ENCODE data around the gene RNF141.

The RNF141 gene

DNA sequence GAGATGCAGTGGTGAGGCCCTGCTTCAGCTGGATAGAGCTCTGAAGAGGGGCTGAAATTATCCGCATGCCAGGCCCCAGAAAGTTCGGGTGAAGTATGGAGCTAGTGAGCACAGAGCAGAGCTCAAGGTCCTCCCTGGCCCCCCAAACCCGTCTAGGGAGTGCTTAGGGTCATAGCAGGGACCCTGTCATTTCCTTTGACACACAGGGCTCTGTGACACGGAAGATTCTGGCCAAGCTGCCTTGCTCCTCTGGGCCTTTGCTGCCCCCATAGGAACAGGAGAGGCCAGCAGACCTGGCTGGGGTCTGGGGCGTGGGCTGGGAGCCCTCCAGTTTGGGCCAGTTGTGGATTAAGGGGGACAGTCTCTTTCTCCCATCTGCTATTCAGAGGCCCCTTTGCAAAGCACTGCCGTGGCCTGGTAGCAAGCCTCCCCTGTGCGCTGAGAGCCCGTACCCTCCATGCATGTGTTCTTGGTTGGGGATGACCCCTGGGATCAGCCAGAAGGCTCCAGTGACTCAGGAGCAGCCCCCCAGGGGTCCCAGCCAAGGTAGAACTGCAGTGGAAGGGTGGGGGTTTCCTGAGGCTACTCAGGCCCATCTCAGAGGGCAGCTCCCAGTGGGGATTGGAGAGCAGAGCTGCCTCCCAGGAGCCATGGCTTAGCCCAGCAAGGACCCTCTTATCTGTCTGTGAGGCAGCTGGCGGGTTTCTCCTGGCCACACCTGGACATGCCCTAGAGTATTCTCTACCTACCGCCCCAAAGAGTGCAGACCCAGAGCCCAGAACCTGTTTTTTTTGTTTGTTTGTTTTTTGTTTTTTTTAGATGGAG lies 42.3 kb downstream of the RNF141 start:
- Histone ChIP-seq H3K4me3 (no peak overlapping the region), H3K9ac (ENCODE audit: insufficient read length) (no peak overlapping the region), H3K36me3 (ENCODE audit: insufficient read depth, low read length) (no peaks in the 10 kb centered on the region), H3K9me3 (ENCODE audit: low read depth, low read length) (no peaks in the 10 kb centered on the region), H3K27ac (no peak overlapping the region)
- DNase-seq (ENCODE audit: low read depth, low spot score) = no peak
- no peak for TF ChIP-seq POLR2AphosphoS5 (IDR thresholded peaks at IDR 0.05; ENCODE audit: borderline replicate concordance, low read depth, low read length)
- no peak for TF ChIP-seq EZH2 (IDR thresholded peaks at IDR 0.05)
- TF ChIP-seq FOXP2 (optimal IDR thresholded peaks at IDR 0.05; ENCODE audit: control extremely low read depth, extremely low read length, insufficient read depth) = no peak

DNA sequence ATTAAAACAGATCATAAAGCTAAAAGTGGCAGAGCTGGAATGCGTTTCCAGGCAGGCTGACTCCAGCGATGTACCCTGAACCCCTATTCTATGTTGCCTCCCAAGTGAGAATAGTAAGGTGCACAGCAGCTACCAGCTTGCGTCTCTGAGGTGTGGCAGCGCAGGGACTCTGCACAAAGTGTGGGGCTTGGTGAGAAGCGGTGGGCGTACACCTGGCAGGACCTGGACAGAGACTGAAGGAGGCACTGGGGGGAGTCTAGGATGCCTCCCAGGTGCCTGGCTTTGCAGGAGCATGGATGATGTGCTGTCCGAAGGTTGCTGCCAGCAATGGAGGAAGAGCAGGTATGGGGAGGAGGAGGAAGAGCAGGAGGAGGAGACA lies 43.0 kb downstream of the RNF141 start:
- no peak for TF ChIP-seq FOXP2 (optimal IDR thresholded peaks at IDR 0.05; ENCODE audit: control extremely low read depth, extremely low read length, insufficient read depth)
- TF ChIP-seq EZH2 (IDR thresholded peaks at IDR 0.05) = no peak
- TF ChIP-seq POLR2AphosphoS5 (IDR thresholded peaks at IDR 0.05; ENCODE audit: borderline replicate concordance, low read depth, low read length) = no peak
- H3K27ac ChIP-seq = no peak overlapping the region
- H3K36me3 ChIP-seq (ENCODE audit: insufficient read depth, low read length) = no peaks in the 10 kb centered on the region
- H3K9me3 ChIP-seq (ENCODE audit: low read depth, low read length) = no peaks in the 10 kb centered on the region
- DNase-seq (ENCODE audit: low read depth, low spot score) = no peak
- no peak overlapping the region for H3K4me3 ChIP-seq
- no peak overlapping the region for H3K9ac ChIP-seq (ENCODE audit: insufficient read length)

DNA sequence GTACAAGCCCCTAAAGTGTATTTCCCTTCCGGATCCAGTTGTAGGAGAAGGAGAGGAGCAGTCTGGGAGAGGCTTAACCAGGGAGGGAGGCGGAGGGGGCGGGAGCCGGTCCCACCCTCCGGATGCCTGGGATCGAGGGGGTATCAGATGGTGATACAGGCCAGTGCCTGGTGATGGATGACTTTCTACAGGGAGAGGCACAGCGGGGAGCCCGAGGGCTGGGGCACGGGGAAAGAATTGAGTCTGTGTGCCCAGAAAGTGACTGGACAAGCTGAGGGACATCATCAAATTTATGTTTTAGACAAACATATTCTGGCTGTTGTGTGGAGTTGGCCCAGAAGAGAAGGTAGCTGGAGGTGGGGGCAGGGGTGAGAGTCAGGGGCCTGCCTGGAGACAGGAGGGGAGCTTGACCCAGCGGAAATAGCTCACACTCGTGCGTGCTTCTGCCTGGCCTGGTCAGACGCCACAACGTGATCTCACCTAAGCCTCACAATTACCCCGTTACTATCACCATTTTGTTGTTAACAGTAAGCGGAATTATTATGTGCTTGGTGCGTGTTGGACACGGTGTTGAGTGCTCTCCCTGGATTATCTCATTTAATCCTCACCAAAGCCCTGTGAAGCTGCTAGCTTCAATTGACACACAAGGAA lies 43.5 kb downstream of the RNF141 start:
- no peaks in the 10 kb centered on the region for H3K36me3 ChIP-seq (ENCODE audit: insufficient read depth, low read length)
- H3K4me3 ChIP-seq = no peak overlapping the region
- no peak for DNase-seq (ENCODE audit: low read depth, low spot score)
- no peak for TF ChIP-seq POLR2AphosphoS5 (IDR thresholded peaks at IDR 0.05; ENCODE audit: borderline replicate concordance, low read depth, low read length)
- no peak for TF ChIP-seq EZH2 (IDR thresholded peaks at IDR 0.05)
- no peak for TF ChIP-seq FOXP2 (optimal IDR thresholded peaks at IDR 0.05; ENCODE audit: control extremely low read depth, extremely low read length, insufficient read depth)
- H3K9ac ChIP-seq (ENCODE audit: insufficient read length) = no peak overlapping the region
- H3K27ac ChIP-seq = no peak overlapping the region
- H3K9me3 ChIP-seq (ENCODE audit: low read depth, low read length) = no peaks in the 10 kb centered on the region

DNA sequence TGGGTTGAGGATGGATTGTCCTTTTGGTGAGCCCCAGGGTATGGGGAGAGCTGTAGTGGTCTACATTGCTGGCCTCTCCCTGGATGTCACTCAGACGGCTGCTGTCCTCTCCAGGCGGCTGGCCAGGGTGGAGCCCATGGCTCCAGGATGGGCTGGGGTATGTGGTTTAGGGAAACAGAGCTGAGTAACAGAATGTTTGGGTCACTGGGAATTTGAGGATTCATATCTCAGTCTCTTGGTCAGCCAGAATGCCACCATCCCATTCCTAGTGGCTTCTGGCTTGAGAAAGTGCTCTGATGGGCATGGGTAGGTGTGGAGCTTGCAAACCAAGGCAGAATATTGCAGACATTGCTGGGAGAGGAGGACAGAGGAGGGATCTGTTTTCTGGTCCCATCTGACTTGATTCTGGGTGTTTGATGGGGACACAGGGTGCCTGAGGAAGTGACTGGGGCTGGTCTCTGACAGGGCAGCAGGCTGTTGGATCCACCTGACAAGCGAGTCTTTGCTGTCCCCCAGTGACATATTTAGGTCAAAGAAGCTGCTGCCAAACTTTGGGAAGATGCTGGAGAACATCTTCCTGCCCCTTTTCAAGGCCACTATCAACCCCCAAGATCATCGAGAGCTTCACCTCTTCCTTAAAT lies 44.6 kb downstream of the RNF141 start:
- H3K36me3 ChIP-seq (ENCODE audit: insufficient read depth, low read length) = no peaks in the 10 kb centered on the region
- H3K9ac ChIP-seq (ENCODE audit: insufficient read length) = no peak overlapping the region
- H3K27ac ChIP-seq = no peak overlapping the region
- no peak for DNase-seq (ENCODE audit: low read depth, low spot score)
- H3K9me3 ChIP-seq (ENCODE audit: low read depth, low read length) = no peaks in the 10 kb centered on the region
- TF ChIP-seq FOXP2 (optimal IDR thresholded peaks at IDR 0.05; ENCODE audit: control extremely low read depth, extremely low read length, insufficient read depth) (no peak), EZH2 (IDR thresholded peaks at IDR 0.05) (no peak), POLR2AphosphoS5 (IDR thresholded peaks at IDR 0.05; ENCODE audit: borderline replicate concordance, low read depth, low read length) (no peak)
- H3K4me3 ChIP-seq = no peak overlapping the region

DNA sequence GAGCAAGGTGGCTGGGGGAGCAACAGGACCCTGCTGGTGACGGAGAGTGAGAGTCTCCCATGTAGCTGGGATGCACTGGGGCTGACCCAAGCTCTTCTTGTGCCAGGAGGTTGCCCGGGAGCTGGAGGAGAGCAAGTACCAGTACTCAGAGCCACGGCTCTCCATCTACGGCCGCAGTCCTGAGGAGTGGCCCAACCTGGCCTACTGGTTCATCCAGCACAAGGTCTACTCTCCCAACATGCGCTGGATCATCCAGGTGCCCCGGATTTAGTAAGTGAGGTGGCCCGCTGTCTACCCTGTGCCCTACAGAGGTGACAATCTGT lies 45.6 kb downstream of the RNF141 start:
- DNase-seq (ENCODE audit: low read depth, low spot score) = no peak
- H3K36me3 ChIP-seq (ENCODE audit: insufficient read depth, low read length) = no peaks in the 10 kb centered on the region
- H3K4me3 ChIP-seq = no peak overlapping the region
- no peak overlapping the region for H3K9ac ChIP-seq (ENCODE audit: insufficient read length)
- H3K27ac ChIP-seq = no peak overlapping the region
- no peaks in the 10 kb centered on the region for H3K9me3 ChIP-seq (ENCODE audit: low read depth, low read length)
- TF ChIP-seq FOXP2 (optimal IDR thresholded peaks at IDR 0.05; ENCODE audit: control extremely low read depth, extremely low read length, insufficient read depth) (no peak), POLR2AphosphoS5 (IDR thresholded peaks at IDR 0.05; ENCODE audit: borderline replicate concordance, low read depth, low read length) (no peak), EZH2 (IDR thresholded peaks at IDR 0.05) (no peak)

DNA sequence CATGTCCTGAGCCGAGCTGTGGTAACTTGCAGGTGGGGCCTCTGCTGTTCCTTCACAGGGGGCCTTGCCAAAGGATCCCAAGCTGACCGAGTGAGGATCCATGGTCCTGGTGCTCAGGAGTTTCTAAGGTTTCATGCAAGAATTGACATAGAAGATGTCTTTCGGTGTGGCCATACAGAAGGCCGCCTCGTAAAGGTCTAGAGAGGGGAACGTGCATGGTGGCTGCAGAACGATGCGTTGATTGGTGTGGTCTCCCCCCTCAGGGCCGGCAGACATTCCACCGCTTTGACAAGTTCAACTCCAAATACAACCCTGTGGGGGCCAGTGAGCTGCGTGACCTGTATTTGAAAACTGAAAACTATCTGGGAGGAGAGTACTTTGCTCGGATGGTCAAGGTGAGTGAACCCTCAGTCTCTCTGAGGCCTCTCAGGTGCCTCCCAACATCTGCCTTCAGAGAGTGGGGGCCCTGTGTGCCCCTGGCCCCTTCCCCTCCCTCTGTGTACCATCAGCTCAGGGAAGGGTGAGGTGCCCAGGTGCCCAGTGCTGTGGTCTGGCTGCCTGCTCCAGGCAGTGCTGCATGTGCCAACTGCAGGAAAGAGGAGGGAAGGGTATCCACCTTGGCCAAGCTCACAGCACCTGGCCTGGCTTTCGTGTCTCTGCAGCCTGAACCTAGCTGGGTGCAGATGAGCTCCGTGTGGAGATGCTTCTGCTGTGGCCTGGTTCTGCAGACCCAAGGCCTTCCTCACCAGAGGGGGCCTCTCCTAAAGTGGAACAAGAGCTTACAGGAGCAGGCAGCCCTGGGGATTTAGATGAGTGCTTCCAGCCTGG lies 46.1 kb downstream of the RNF141 start:
- no peak overlapping the region for H3K9ac ChIP-seq (ENCODE audit: insufficient read length)
- TF ChIP-seq POLR2AphosphoS5 (IDR thresholded peaks at IDR 0.05; ENCODE audit: borderline replicate concordance, low read depth, low read length) (no peak), EZH2 (IDR thresholded peaks at IDR 0.05) (no peak)
- no peaks in the 10 kb centered on the region for H3K36me3 ChIP-seq (ENCODE audit: insufficient read depth, low read length)
- H3K27ac ChIP-seq = no peak overlapping the region
- H3K4me3 ChIP-seq = no peak overlapping the region
- DNase-seq (ENCODE audit: low read depth, low spot score) = no peak
- H3K9me3 ChIP-seq (ENCODE audit: low read depth, low read length) = no peaks in the 10 kb centered on the region

DNA sequence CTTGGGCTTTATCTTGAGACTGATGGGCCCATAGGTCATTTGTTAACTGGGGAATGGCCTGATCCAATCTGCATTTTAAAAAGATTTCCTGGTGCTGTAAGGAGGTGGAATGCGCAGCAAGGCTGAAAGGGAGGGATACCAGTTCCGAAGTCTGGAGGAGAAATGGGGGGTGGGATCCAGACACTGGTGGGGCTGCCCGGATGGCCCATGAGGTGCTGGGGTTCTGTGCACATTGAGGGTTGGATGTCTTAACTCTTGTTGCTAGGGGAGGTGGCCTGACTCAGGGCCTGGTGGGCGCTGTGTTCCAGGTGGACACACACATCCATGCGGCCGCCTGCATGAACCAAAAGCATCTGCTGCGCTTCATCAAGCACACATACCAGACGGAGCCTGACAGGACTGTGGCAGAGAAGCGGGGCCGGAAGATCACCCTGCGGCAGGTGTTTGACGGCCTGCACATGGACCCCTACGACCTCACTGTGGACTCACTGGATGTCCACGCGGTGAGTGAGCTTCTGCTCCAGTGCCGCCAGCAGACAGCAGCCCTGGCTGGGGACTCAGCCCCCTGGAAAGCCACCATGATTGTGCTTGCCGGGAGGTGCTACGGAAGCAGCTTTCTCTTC lies 47.8 kb downstream of the RNF141 start:
- H3K36me3 ChIP-seq (ENCODE audit: insufficient read depth, low read length) = no peaks in the 10 kb centered on the region

More for the DNA sequence above, 47.8 kb downstream of the RNF141 start:
- Histone ChIP-seq H3K27ac (no peak overlapping the region), H3K9me3 (ENCODE audit: low read depth, low read length) (no peaks in the 10 kb centered on the region), H3K9ac (ENCODE audit: insufficient read length) (no peak overlapping the region), H3K4me3 (no peak overlapping the region)
- TF ChIP-seq FOXP2 (optimal IDR thresholded peaks at IDR 0.05; ENCODE audit: control extremely low read depth, extremely low read length, insufficient read depth) = no peak
- no peak for TF ChIP-seq EZH2 (IDR thresholded peaks at IDR 0.05)
- no peak for TF ChIP-seq POLR2AphosphoS5 (IDR thresholded peaks at IDR 0.05; ENCODE audit: borderline replicate concordance, low read depth, low read length)
- DNase-seq (ENCODE audit: low read depth, low spot score) = no peak

Measured in SK-N-MC (cell line).